Colonic mucosa (tissue), 4 donors: ENCODE measurements around the gene EXOC1. TPM values are rescaled to one million over a fixed set of nuclear protein-coding genes. Genes with fewer than 3 reads are reported as not detected.

Experiments
- DNase-seq: peaks from one replicate; pipeline ENCODE4 v3.0.0-alpha.2; 2020
- H3K27ac ChIP-seq: fragments of 200-600 bp; one replicate; pipeline ENCODE4 v1.8.0; 2021
- H3K27me3 ChIP-seq: fragments of 200-600 bp; one replicate; pipeline ENCODE4 v1.8.0; 2021
- H3K36me3 ChIP-seq: fragments of 200-600 bp; one replicate; pipeline ENCODE4 v1.8.0; 2021
- H3K4me1 ChIP-seq: fragments of 200-600 bp; one replicate; pipeline ENCODE4 v1.8.0; 2021; ENCODE audit warnings: mild to moderate bottlenecking
- H3K4me3 ChIP-seq: fragments of 200-600 bp; one replicate; pipeline ENCODE4 v1.8.0; 2021
- H3K9ac ChIP-seq, 2 donors: one replicate each; pipeline ENCODE4 v1.7.0; 2013; ENCODE audit warnings: control low read depth in 2 of 2, low read depth in 2 of 2, low read length in 2 of 2
- H3K9me3 ChIP-seq: fragments of 200-600 bp; one replicate; pipeline ENCODE4 v1.8.0; 2021
- CTCF ChIP-seq: fragments of 200-600 bp; IDR thresholded peaks from one replicate; pipeline ENCODE4 v1.8.0; 2022; ENCODE audit warnings: antibody characterized with exemption, mild to moderate bottlenecking
- intact Hi-C: fragments of 100-400 bp; cut with DNase I; formaldehyde crosslinking; loops from one replicate; pipeline ENCODE4 v1.14.1; 2022
- total RNA-seq, 2 donors: library from RNA; stranded (reverse); fragmentation: NEBNext Ultra II Directional in 1 of 2; extraction: Animal tissue kit (Norgen Biotek cat#: 25700) in 1 of 2; gene quantifications; one replicate each; pipeline ENCODE4 v1.2.1, GENCODE V29; 2021
- donor health status: healthy.
- donor health status: DM: no; HTN: no; CAD: no.
- donor health status: DM: no; HTN: no; CAD: no.

EXOC1 gene
- total RNA-seq, 2 donors from 2014 or later = 28.9 to 31.8 TPM

DNA sequence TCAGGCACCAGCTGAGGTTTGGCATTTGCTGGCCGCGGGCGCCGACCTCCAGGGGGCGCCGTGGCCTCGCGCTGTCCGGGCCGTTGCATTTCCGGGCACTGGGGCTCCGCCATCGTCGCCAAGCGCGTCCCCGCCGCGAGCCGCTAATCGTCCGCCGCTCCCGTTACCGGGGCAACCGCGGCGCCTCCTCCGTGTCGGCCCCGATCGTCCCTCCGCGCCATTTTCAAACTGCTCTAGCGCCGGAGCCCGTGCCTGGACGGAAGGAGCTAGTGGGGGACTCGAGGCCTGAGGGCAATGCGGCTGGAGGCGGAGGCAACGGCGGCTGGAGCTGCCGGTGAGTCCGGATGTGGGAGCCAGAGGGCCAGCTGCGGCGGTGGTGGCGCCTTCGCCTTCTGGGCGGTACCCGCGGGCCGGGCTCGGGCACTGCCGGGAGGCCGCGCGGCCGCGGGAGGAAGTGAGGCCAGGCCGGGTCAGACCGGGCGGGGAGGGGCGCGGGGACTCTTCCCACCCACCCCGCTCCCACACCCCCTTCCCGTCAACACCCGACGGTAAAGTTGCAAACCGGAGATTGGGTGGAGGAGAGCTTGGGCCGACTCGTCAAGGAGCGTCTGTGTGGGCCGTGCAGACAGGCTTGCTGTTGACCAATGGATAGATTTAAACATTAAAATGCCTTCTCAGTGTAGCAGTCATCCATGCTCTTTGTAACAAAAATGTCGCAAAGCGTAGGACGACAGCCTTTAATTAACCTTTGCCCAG, 95.5 kb downstream of the EXOC1 start, which contains the start of gene CEP135:
Gene CEP135 (plus strand): TSS at position 220 of the 756 bp plus-strand sequence. CDS start 3,186 bp downstream, outside the sequence.
- Histone ChIP-seq H3K36me3 (no peaks in the 10 kb centered on the region), H3K4me1 (no peaks in the 10 kb centered on the region), H3K4me3 (peak within 1 kb of the TSS; percentile 74), H3K27me3 (no peaks in the 10 kb centered on the region), H3K9me3 (no peaks in the 10 kb centered on the region), H3K9ac (peak within 1 kb of the TSS; percentile 84 to 89), H3K27ac (peak within 1 kb of the TSS; percentile 97)
- intact Hi-C loops = loop anchor here (5.0 kb wide), 2 partner anchors 353 to 593 kb away; no protein-coding TSS in a partner anchor
- DNase-seq = peak; percentile 94
- peak; percentile 96 for TF ChIP-seq CTCF

GRCh38 chr4:55949482-55949802, 96.0 kb downstream of the EXOC1 start:
- peak overlapping the region; percentile 74 for H3K4me3 ChIP-seq
- intact Hi-C loops = loop anchor here (5.0 kb wide), 2 partner anchors 353 to 593 kb away; no protein-coding TSS in a partner anchor
- H3K9ac ChIP-seq = peak overlapping the region; percentile 84 to 89
- H3K36me3 ChIP-seq = no peaks in the 10 kb centered on the region
- no peaks in the 10 kb centered on the region for H3K4me1 ChIP-seq
- no peaks in the 10 kb centered on the region for H3K27me3 ChIP-seq
- no peak for TF ChIP-seq CTCF
- no peak for DNase-seq
- peak overlapping the region; percentile 97 for H3K27ac ChIP-seq
- no peaks in the 10 kb centered on the region for H3K9me3 ChIP-seq

DNA sequence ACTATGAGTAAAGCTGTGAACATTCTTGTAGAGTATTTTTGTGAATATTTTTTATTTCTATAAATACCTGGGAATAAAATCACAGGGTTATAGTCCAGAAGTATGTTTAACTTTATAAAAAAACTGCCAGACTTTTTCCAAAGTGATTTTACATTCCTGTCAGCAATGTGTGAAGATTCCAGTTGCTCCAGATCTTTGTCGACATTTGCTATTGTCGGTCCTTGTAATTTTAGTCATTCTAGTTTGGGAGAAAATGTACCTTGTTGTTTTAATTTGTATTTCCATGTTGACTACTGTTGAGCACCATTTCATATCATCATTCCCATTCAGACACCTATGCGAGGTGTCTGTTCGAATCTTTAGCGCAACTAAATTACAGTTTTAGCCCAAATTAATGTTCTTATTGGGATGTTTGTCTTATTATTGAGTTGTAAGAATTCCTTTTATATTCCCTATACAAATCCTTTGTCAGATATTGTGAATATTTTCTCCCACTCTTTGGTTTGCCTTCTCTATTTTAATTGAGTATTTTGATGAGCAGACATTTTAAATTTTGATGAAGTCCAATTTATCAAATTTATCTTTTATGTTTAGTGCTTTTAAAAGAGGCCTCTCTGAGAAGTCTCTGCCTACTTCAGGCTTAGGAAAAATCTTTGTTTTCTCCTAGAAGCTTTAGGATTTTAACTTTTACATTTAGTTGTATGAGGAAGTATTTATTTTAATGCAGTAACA, 97.9 kb downstream of the EXOC1 start:
- H3K27me3 ChIP-seq = no peaks in the 10 kb centered on the region
- H3K9me3 ChIP-seq = no peaks in the 10 kb centered on the region
- no peak overlapping the region for H3K4me3 ChIP-seq
- no peak for DNase-seq
- no peak overlapping the region for H3K27ac ChIP-seq
- H3K4me1 ChIP-seq = no peaks in the 10 kb centered on the region
- no peak for TF ChIP-seq CTCF
- no peaks in the 10 kb centered on the region for H3K36me3 ChIP-seq
- intact Hi-C loops = no loop called here
- H3K9ac ChIP-seq = no peak overlapping the region

Other genes starting within 250 kb of the EXOC1 start
- 1 to 10 TPM in 1 of 2 donors, under 1 TPM in 1; 0.66 to 1.9 TPM for gene NMU, start 217.3 kb upstream of the EXOC1 start, total RNA-seq
- not detected for gene EXOC1L, start 33.9 kb upstream of the EXOC1 start, total RNA-seq
- 1 to 10 TPM; 4.0 to 7.3 TPM for gene CEP135, start 95.3 kb downstream of the EXOC1 start, total RNA-seq